ENCODE results near the gene ELL. TPM values are rescaled to one million over a fixed set of nuclear protein-coding genes. Genes with fewer than 3 reads are reported as not detected.
A peak's percentile ranks its signal among the peaks of the same experiment; 100 is the strongest.

ELL gene
- total RNA-seq, 1 experiment from 2014 or later = 17.0 TPM

- Histone ChIP-seq H3K18ac (ENCODE audit: insufficient read length, low read depth, low read length) (no peak overlapping the region), H2BK120ac (ENCODE audit: low read depth, low read length, poor library complexity, severe bottlenecking) (no peak overlapping the region)
These were observed 75.6 kb downstream of the ELL start for GRCh38 chr19:18446145-18446810.

More at GRCh38 chr19:18446145-18446810, 75.6 kb downstream of the ELL start:
- H2BK5ac ChIP-seq (ENCODE audit: insufficient read length, low read length) = no peak overlapping the region
- TF ChIP-seq, protein P1, sequence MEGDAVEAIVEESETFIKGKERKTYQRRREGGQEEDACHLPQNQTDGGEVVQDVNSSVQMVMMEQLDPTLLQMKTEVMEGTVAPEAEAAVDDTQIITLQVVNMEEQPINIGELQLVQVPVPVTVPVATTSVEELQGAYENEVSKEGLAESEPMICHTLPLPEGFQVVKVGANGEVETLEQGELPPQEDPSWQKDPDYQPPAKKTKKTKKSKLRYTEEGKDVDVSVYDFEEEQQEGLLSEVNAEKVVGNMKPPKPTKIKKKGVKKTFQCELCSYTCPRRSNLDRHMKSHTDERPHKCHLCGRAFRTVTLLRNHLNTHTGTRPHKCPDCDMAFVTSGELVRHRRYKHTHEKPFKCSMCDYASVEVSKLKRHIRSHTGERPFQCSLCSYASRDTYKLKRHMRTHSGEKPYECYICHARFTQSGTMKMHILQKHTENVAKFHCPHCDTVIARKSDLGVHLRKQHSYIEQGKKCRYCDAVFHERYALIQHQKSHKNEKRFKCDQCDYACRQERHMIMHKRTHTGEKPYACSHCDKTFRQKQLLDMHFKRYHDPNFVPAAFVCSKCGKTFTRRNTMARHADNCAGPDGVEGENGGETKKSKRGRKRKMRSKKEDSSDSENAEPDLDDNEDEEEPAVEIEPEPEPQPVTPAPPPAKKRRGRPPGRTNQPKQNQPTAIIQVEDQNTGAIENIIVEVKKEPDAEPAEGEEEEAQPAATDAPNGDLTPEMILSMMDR (conservative IDR thresholded peaks at IDR 0.05) = no peak
- H3K79me1 ChIP-seq (ENCODE audit: insufficient read depth, low read depth, low read length, poor library complexity, severe bottlenecking) = no peaks in the 10 kb centered on the region
- no peaks in the 10 kb centered on the region for H3K79me2 ChIP-seq (ENCODE audit: insufficient read depth, low read length)
- no peak for DNase-seq
- peaks cover 1% of the 10 kb centered on the region; the same call in 1 of the 2 replicates for H3K27me3 Mint-ChIP-seq (ENCODE audit: low read depth)
- peaks cover 3% of the 10 kb centered on the region in 2 experiments; a peak in 3 of 5 replicates for H3K9me3 Mint-ChIP-seq
- no peak overlapping the region for H4K5ac ChIP-seq (ENCODE audit: insufficient read length, low read depth, low read length)
- no peak overlapping the region for H2AFZ ChIP-seq (ENCODE audit: low read length)
- peak overlapping the region in 2 of 3 experiments; percentile 58 to 88; a peak in 2 of 7 replicates for H3K27ac Mint-ChIP-seq
- no peaks in the 10 kb centered on the region for H3K4me1 ChIP-seq (ENCODE audit: insufficient read depth, low read length)
- H3K9ac ChIP-seq (ENCODE audit: extremely low read depth, insufficient read length, low read length) = no peak overlapping the region
- no peak overlapping the region for H3K56ac ChIP-seq (ENCODE audit: insufficient read length, low read depth, low read length)
- H2BK12ac ChIP-seq (ENCODE audit: insufficient read length, low read depth, low read length) = no peak overlapping the region
- H4K91ac ChIP-seq (ENCODE audit: insufficient read length, low read depth, low read length) = no peak overlapping the region
- H3K27me3 ChIP-seq (ENCODE audit: insufficient read depth, low read length) = no peaks in the 10 kb centered on the region
- H2BK15ac ChIP-seq (ENCODE audit: low read depth, low read length) = no peak overlapping the region
- H4K20me1 ChIP-seq (ENCODE audit: control insufficient read depth, insufficient read depth, insufficient read length) = no peaks in the 10 kb centered on the region
- WGBS (ENCODE audit: extremely low coverage, insufficient read length, low lambda C conversion rate) = no CpG with 5 or more reads among the region's 34 CpGs
- no peak overlapping the region for H4K8ac ChIP-seq (replicated peaks; ENCODE audit: insufficient read length, low read depth, low read length)
- H3K4me3 Mint-ChIP-seq = no peak overlapping the region
- no peak overlapping the region for H3T11ph ChIP-seq (ENCODE audit: low read length)
- peaks cover 7 to 37% (median 29%) of the 10 kb centered on the region in 3 experiments for H3K36me3 Mint-ChIP-seq (ENCODE audit: insufficient read depth in 1 of 3, low read depth in 3 of 3)
- no peak overlapping the region for H3K27ac ChIP-seq (ENCODE audit: insufficient read length, low read depth, low read length)
- no peak overlapping the region for H3K4ac ChIP-seq (ENCODE audit: low read depth, low read length)
- H3K4me1 Mint-ChIP-seq = peaks cover 2% of the 10 kb centered on the region in 2 experiments; a peak in 2 of 4 replicates
- H2AK5ac ChIP-seq (ENCODE audit: insufficient read length, low read length) = no peak overlapping the region
- H3K14ac ChIP-seq (ENCODE audit: insufficient read depth, low read length) = no peak overlapping the region
- H2BK20ac ChIP-seq (ENCODE audit: low read depth, low read length, poor library complexity, severe bottlenecking) = no peak overlapping the region
- no peaks in the 10 kb centered on the region for H3K9me3 ChIP-seq (ENCODE audit: control insufficient read depth, low read depth, low read length)
- no peaks in the 10 kb centered on the region for H3K23me2 ChIP-seq (ENCODE audit: insufficient read length, low read depth, low read length, poor library complexity, severe bottlenecking)
- H3K4me2 ChIP-seq (ENCODE audit: insufficient read depth, insufficient read length, low read length) = no peak overlapping the region
- H3K23ac ChIP-seq (ENCODE audit: insufficient read length, low read depth, low read length) = no peak overlapping the region
